HFFc6 (cell line): Measurements from ENCODE around the gene WDR7. TPM values are rescaled to one million over a fixed set of nuclear protein-coding genes. Genes with fewer than 3 reads are reported as not detected.

ENCODE experiments used
- DNase-seq: peaks from one replicate; pipeline ENCODE4 v3.0.0-alpha.2; 2018
- H3K27ac Mint-ChIP-seq: 2 replicates; pipeline ENCODE4 v1.8.0; 2020; ENCODE audit warnings: mild to moderate bottlenecking, mixed read lengths
- H3K27me3 Mint-ChIP-seq: 2 replicates; pipeline ENCODE4 v1.8.0; 2021; ENCODE audit warnings: mild to moderate bottlenecking, moderate library complexity, mixed read lengths; ENCODE audit not compliant: insufficient read depth
- H3K36me3 Mint-ChIP-seq: 2 replicates; pipeline ENCODE4 v1.8.0; 2021; ENCODE audit warnings: low read depth, mixed read lengths
- H3K4me1 Mint-ChIP-seq: 2 replicates; pipeline ENCODE4 v1.8.0; 2020; ENCODE audit warnings: low read depth, mixed read lengths
- H3K4me3 Mint-ChIP-seq: 2 replicates; pipeline ENCODE4 v1.8.0; 2020; ENCODE audit warnings: mild to moderate bottlenecking, moderate library complexity, mixed read lengths
- H3K9me3 Mint-ChIP-seq: 2 replicates; pipeline ENCODE4 v1.8.0; 2020; ENCODE audit warnings: mild to moderate bottlenecking, mixed read lengths
- CTCF ChIP-seq: fragments of 200-600 bp; sonication (generic); IDR thresholded peaks from 2 replicates; pipeline ENCODE4 v1.5.0; 2021; ENCODE audit warnings: antibody characterized with exemption, mild to moderate bottlenecking
- total RNA-seq, 6 experiments: library from RNA; stranded (reverse); fragmentation: NEBNext Ultra II Directional; extraction: Animal tissue kit (Norgen Biotek cat#: 25700); gene quantifications; 2 replicates in 1 of 6; 3 replicates in 5 of 6; pipeline ENCODE4 v1.2.3, GENCODE V29; 2021

Gene WDR7
- total RNA-seq, 6 experiments from 2014 or later: 14.0 to 19.7 (median 16.6) TPM

DNA sequence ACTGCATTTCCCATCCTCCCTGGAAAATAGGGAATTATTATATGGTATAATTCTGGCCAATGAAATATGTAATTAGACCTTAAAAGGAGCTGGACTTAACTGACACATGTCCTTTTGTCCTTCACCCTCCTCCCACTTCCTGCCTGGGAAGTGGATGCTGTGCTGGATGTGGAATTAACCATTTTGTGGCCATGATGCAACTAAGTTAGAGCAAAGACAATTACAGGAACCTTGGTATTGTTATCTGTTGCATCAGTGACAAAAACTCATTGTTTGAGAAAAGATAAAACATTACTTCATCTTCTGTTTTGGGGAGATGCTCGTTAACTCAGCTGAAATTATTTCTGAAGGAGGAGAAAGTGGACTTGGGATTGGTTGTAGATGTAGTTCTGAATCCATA is 268.0 kb downstream of the WDR7 start:
- no peak for TF ChIP-seq CTCF
- no peak overlapping the region for H3K4me3 Mint-ChIP-seq
- no peak overlapping the region for H3K27ac Mint-ChIP-seq
- H3K36me3 Mint-ChIP-seq: no peaks in the 10 kb centered on the region
- no peak for DNase-seq
- no peaks in the 10 kb centered on the region for H3K9me3 Mint-ChIP-seq
- no peaks in the 10 kb centered on the region for H3K27me3 Mint-ChIP-seq
- H3K4me1 Mint-ChIP-seq: no peaks in the 10 kb centered on the region

- no peak for TF ChIP-seq CTCF
- no peak for DNase-seq
- no peaks in the 10 kb centered on the region for H3K4me1 Mint-ChIP-seq
- H3K27ac Mint-ChIP-seq: no peak overlapping the region
- no peaks in the 10 kb centered on the region for H3K36me3 Mint-ChIP-seq
- H3K9me3 Mint-ChIP-seq: no peaks in the 10 kb centered on the region
- no peak overlapping the region for H3K4me3 Mint-ChIP-seq
- H3K27me3 Mint-ChIP-seq: no peaks in the 10 kb centered on the region
Measured at GRCh38 chr18:56921896-56922480, 270.8 kb downstream of the WDR7 start.

DNA sequence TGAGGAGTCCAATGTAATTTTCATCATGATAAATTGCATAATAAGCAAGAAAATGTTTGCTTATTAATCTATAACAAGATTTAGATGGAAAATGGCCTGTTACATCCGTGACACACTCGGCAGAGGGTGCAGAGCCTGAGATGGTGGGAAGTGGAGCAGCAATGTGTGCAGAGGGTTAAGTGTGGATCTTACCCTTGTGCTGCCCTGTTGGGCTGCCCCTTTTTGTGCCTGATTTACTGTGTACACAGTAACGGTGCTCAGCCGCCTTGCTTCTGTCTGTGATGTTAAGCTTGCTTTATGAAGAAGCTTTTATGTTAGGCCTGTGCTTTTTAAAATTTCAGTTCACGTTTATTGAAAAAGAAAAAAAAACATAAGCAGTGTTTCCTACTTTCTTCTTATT is 275.6 kb downstream of the WDR7 start:
- Mint-ChIP-seq H3K36me3 (no peaks in the 10 kb centered on the region), H3K9me3 (no peaks in the 10 kb centered on the region), H3K27me3 (no peaks in the 10 kb centered on the region), H3K4me1 (no peaks in the 10 kb centered on the region), H3K4me3 (no peak overlapping the region), H3K27ac (no peak overlapping the region)
- DNase-seq: no peak
- no peak for TF ChIP-seq CTCF

GRCh38 chr18:56927786-56928185 is 276.6 kb downstream of the WDR7 start:
- Mint-ChIP-seq H3K27me3 (no peaks in the 10 kb centered on the region), H3K36me3 (no peaks in the 10 kb centered on the region), H3K4me3 (no peak overlapping the region), H3K27ac (no peak overlapping the region), H3K4me1 (no peaks in the 10 kb centered on the region), H3K9me3 (no peaks in the 10 kb centered on the region)
- TF ChIP-seq CTCF: no peak
- DNase-seq: no peak

GRCh38 chr18:56929886-56930285 is 278.7 kb downstream of the WDR7 start:
- H3K27ac Mint-ChIP-seq: no peak overlapping the region
- no peaks in the 10 kb centered on the region for H3K4me1 Mint-ChIP-seq
- no peak for DNase-seq

More at GRCh38 chr18:56929886-56930285, 278.7 kb downstream of the WDR7 start:
- TF ChIP-seq CTCF: no peak
- no peaks in the 10 kb centered on the region for H3K36me3 Mint-ChIP-seq
- no peak overlapping the region for H3K4me3 Mint-ChIP-seq
- no peaks in the 10 kb centered on the region for H3K9me3 Mint-ChIP-seq
- no peaks in the 10 kb centered on the region for H3K27me3 Mint-ChIP-seq
